Left lung (tissue), 10 donors: Measurements from ENCODE around the gene PHACTR3. TPM values are rescaled to one million over a fixed set of nuclear protein-coding genes. Genes with fewer than 3 reads are reported as not detected.

ENCODE experiments used
- ATAC-seq: fragments of 200-7000 bp; cut with Tn5 transposase; one replicate; pipeline ENCODE4 v1.9.1; 2020; ENCODE audit warnings: moderate library complexity
- DNase-seq, 4 donors: peaks; one replicate each; pipeline ENCODE4 v3.0.0-alpha.2; 2013 to 2020
- H3K27ac ChIP-seq, 2 donors: fragments of 200-600 bp; sonication (generic) in 1 of 2; one replicate each; pipeline versions ENCODE4 v1.5.0 to v1.8.0; 2020 to 2021
- H3K27me3 ChIP-seq, 2 donors: fragments of 200-600 bp; sonication (generic) in 1 of 2; one replicate each; pipeline versions ENCODE4 v1.5.0 to v1.8.0; 2020 to 2021
- H3K36me3 ChIP-seq, 2 donors: fragments of 200-600 bp; sonication (generic) in 1 of 2; one replicate each; pipeline versions ENCODE4 v1.5.0 to v1.8.0; 2020 to 2021
- H3K4me1 ChIP-seq, 2 donors: fragments of 200-600 bp; one replicate each; pipeline ENCODE4 v1.8.0; 2021
- H3K4me3 ChIP-seq, 2 donors: fragments of 200-600 bp; sonication (generic) in 1 of 2; one replicate each; pipeline versions ENCODE4 v1.5.0 to v1.8.0; 2020 to 2021; ENCODE audit warnings: mild to moderate bottlenecking in 1 of 2
- H3K9me3 ChIP-seq, 2 donors: fragments of 200-600 bp; sonication (generic) in 1 of 2; one replicate each; pipeline versions ENCODE4 v1.5.0 to v1.8.0; 2020 to 2021
- intact Hi-C, 2 donors: fragments of 100-400 bp; cut with DNase I; formaldehyde crosslinking; loops; one replicate each; pipeline versions ENCODE4 v1.11.2 to v1.14.2; 2022
- polyA plus RNA-seq, 6 donors: library from polyadenylated mRNA; unstranded; fragments of 120-200 nt; gene quantifications; one replicate each; pipeline ENCODE4 v1.2.1, GENCODE V29; 2013; ENCODE audit not compliant: insufficient read length in 6 of 6
- total RNA-seq, 2 donors: library from RNA; stranded (reverse); fragmentation: NEBNext Ultra II Directional; extraction: Animal tissue kit (Norgen Biotek cat#: 25700); gene quantifications; one replicate each; pipeline ENCODE4 v1.2.1, GENCODE V29; 2021
- TF ChIP-seq, protein P1 (sequence below), 2 donors: fragments of 200-600 bp; sonication (generic) in 1 of 2; IDR thresholded peaks; one replicate each; pipeline versions ENCODE4 v1.5.0 to v1.8.0; 2021; ENCODE audit warnings: antibody characterized with exemption in 2 of 2
- donor health status: DM: no; HTN: yes; CAD: no.
- donor health status: DM: no; HTN: no; CAD: no.

Gene PHACTR3
- total and polyA plus RNA-seq, 8 donors, result 3.5 to 14.5 (median 4.4) TPM

GRCh38 chr20:59809630-59810448 is 205.5 kb downstream of the PHACTR3 start:
- TF ChIP-seq, protein P1, sequence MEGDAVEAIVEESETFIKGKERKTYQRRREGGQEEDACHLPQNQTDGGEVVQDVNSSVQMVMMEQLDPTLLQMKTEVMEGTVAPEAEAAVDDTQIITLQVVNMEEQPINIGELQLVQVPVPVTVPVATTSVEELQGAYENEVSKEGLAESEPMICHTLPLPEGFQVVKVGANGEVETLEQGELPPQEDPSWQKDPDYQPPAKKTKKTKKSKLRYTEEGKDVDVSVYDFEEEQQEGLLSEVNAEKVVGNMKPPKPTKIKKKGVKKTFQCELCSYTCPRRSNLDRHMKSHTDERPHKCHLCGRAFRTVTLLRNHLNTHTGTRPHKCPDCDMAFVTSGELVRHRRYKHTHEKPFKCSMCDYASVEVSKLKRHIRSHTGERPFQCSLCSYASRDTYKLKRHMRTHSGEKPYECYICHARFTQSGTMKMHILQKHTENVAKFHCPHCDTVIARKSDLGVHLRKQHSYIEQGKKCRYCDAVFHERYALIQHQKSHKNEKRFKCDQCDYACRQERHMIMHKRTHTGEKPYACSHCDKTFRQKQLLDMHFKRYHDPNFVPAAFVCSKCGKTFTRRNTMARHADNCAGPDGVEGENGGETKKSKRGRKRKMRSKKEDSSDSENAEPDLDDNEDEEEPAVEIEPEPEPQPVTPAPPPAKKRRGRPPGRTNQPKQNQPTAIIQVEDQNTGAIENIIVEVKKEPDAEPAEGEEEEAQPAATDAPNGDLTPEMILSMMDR (IDR thresholded peaks at IDR 0.05), result no peak
- Histone ChIP-seq H3K4me1 (no peaks in the 10 kb centered on the region), H3K27ac (no peak overlapping the region), H3K4me3 (no peak overlapping the region), H3K36me3 (no peaks in the 10 kb centered on the region), H3K9me3 (no peaks in the 10 kb centered on the region), H3K27me3 (no peaks in the 10 kb centered on the region)
- ATAC-seq (no peak), DNase-seq (no peak)
- intact Hi-C loops, result no loop called here

GRCh38 chr20:59810449-59811187 is 206.3 kb downstream of the PHACTR3 start:
- Histone ChIP-seq H3K4me1 (no peaks in the 10 kb centered on the region), H3K4me3 (no peak overlapping the region), H3K36me3 (no peaks in the 10 kb centered on the region), H3K27me3 (no peaks in the 10 kb centered on the region), H3K9me3 (no peaks in the 10 kb centered on the region), H3K27ac (no peak overlapping the region)
- TF ChIP-seq, protein P1 (IDR thresholded peaks at IDR 0.05), result no peak
- intact Hi-C loops, result no loop called here
- DNase-seq (no peak), ATAC-seq (no peak)

- intact Hi-C loops, result no loop called here
- DNase-seq (no peak), ATAC-seq (no peak)
- H3K4me1 ChIP-seq, result no peaks in the 10 kb centered on the region
- H3K27ac ChIP-seq, result no peak overlapping the region
- no peaks in the 10 kb centered on the region for H3K27me3 ChIP-seq
- no peaks in the 10 kb centered on the region for H3K36me3 ChIP-seq
- H3K4me3 ChIP-seq, result no peak overlapping the region
- TF ChIP-seq, protein P1 (IDR thresholded peaks at IDR 0.05), result no peak
- no peaks in the 10 kb centered on the region for H3K9me3 ChIP-seq
These were observed 207.4 kb downstream of the PHACTR3 start for GRCh38 chr20:59811681-59812171.

- intact Hi-C loops, result no loop called here
- TF ChIP-seq, protein P1 (IDR thresholded peaks at IDR 0.05), result no peak
- no peaks in the 10 kb centered on the region for H3K4me1 ChIP-seq
These were observed 208.2 kb downstream of the PHACTR3 start for GRCh38 chr20:59812286-59813125.

More at GRCh38 chr20:59812286-59813125, 208.2 kb downstream of the PHACTR3 start:
- ATAC-seq (no peak), DNase-seq (no peak)
- H3K27me3 ChIP-seq, result no peaks in the 10 kb centered on the region
- H3K36me3 ChIP-seq, result no peaks in the 10 kb centered on the region
- H3K4me3 ChIP-seq, result no peak overlapping the region
- H3K9me3 ChIP-seq, result no peaks in the 10 kb centered on the region
- H3K27ac ChIP-seq, result no peak overlapping the region
